GM12874 (cell line): ENCODE data around the gene USHBP1.

Experiments used
- CTCF ChIP-seq: IDR thresholded peaks from 2 replicates; pipeline ENCODE4 v1.5.1; 2011; ENCODE audit warnings: low read depth, mild to moderate bottlenecking, control low read depth, low read length, moderate library complexity; ENCODE audit not compliant: insufficient read depth

The USHBP1 gene

GRCh38 chr19:17292301-17293074, 27.9 kb upstream of the USHBP1 start:
- TF ChIP-seq CTCF = peak; percentile 78

DNA sequence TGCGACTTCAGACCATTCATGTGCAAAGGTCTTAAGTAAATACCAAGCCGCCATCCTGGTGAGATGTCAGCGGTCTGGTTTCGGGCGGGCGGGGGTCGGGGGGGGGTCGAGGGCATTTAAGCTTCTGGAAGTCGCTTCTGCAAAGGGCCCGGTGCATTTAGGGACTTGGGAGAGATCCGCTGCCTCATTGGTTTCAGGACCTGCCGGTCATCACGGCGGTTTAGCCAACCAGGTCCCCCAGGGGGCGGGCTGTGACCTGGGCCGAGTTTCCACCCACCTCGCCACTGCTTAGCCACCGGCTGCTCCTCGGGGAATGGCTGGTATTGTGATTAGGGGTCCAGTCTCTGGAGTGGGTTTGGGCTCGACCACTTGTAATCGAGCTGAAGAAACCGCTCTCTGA, 24.9 kb upstream of the USHBP1 start:
- TF ChIP-seq CTCF = no peak

DNA sequence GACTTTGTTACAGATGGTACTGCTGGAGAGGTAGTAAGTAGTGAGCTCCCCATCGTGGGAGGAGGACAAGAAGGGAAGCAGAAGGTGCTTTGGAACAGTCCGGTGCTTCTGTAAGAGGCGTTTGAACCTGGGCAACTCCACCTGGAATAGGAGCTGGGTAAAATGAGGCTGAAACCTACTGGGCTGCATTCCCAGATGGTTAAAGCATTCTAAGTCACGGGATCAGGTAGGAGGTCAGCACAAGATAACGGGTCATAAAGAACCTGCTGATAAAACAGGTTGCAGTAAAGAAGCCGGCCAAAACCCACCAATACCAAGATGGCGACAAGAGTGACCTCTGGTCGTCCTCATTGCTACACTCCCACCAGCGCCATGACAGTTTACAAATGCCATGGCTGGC, 22.2 kb upstream of the USHBP1 start:
- TF ChIP-seq CTCF = no peak

- no peak for TF ChIP-seq CTCF
Measured at GRCh38 chr19:17286263-17286662, 21.7 kb upstream of the USHBP1 start.

GRCh38 chr19:17285415-17286135, 21.0 kb upstream of the USHBP1 start:
- TF ChIP-seq CTCF = no peak

DNA sequence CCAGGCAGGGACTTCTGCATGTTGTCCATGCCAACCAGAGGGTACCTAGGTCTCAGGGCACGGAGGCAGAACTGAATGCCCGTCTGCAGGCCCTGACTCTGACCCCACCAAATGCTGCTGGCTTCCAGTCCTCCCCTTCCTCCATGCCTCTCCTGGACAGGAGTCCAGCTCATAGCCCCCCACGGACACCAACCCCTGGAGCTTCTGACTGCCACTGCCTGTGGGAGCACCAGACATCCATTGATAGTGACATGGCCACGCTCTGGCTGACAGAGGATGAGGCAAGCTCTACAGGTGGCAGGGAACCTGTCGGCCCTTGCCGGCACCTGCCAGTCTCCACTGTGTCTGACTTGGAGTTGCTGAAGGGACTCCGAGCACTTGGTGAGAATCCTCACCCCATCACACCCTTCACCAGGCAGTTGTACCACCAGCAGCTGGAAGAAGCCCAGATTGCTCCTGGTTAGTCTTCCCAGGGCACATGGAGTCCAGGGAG, 19.0 kb upstream of the USHBP1 start:
- no peak for TF ChIP-seq CTCF

GRCh38 chr19:17282488-17283125, 18.1 kb upstream of the USHBP1 start:
- TF ChIP-seq CTCF = peak; percentile 98
